ENCODE data around the gene TRIO.

TRIO gene

GRCh38 chr5:14330291-14330690 is 187.1 kb downstream of the TRIO start:
- DNase-seq (ENCODE audit: low read depth): no peak

- DNase-seq (ENCODE audit: low read depth): no peak
Measured at GRCh38 chr5:14330729-14331385, 187.7 kb downstream of the TRIO start.

DNA sequence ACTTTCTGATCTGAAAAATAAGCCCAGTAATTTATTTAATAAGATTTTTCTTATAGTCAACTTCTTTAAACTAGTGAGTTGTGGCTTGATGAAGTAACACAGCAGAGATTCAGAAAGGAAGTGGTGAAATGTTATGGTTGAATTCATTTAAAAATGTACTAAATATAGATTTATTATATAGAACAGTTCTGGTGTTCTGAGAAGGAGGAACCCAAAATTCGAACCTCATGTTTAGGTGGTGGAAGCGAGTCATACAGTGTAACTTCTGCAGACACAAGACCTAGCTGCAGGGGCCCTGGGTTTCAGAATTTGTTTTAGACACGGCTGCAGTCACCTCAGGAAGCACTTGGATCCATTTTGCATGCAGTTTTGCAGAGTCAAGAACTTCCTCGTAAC is 188.2 kb downstream of the TRIO start:
- DNase-seq (ENCODE audit: low read depth): no peak

DNA sequence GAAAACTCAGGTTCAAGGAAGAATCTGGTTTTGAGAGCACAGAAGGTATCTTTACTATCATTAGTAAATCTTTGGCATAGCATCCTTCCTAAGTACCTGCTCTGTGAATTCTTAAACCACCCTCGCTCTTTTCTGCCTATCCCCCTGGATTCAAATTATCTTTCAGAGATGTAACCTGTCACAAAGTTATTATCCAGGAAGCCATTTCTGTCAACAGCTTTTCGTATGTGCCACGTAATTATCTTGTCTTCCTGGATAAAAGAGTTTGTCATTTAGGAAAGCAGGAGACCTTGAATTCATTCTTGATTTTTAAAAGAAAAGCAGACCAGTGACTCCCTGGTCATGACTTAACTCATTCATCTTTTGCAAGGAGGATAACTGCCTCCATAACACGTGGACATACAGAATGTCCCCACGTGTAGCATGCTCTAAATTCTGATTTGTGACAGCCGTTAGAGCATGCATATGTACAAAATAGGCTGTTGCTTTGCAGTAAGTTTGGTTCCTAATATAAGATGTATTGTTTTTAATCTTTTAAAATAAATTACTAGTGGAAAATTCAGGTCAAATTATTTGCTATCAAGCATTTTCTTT is 189.0 kb downstream of the TRIO start:
- no peak for DNase-seq (ENCODE audit: low read depth)

- DNase-seq (ENCODE audit: low read depth): no peak
Measured at GRCh38 chr5:14332746-14333145, 189.6 kb downstream of the TRIO start.

- no peak for DNase-seq (ENCODE audit: low read depth)
Measured at GRCh38 chr5:14337593-14337992, 194.5 kb downstream of the TRIO start.

DNA sequence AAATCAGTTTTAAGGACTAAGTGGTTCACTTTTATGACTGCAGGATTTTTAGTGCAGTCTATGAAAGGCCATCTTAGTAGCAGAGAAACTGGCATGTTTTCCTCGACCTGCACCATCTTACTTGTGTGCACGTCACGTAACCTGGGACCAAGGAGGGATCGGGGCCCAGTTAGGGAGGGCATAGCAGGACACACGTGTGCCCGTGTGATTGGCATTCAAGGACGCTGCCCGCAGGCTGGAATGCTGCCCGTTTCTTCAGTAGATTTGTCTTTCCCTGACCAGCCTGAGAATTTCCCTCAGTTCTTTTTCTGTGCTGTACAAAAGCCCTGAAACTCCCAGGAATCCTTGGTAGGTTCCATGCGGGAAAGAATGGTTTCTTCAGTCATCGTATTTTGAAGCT is 196.3 kb downstream of the TRIO start:
- no peak for DNase-seq (ENCODE audit: low read depth)

DNA sequence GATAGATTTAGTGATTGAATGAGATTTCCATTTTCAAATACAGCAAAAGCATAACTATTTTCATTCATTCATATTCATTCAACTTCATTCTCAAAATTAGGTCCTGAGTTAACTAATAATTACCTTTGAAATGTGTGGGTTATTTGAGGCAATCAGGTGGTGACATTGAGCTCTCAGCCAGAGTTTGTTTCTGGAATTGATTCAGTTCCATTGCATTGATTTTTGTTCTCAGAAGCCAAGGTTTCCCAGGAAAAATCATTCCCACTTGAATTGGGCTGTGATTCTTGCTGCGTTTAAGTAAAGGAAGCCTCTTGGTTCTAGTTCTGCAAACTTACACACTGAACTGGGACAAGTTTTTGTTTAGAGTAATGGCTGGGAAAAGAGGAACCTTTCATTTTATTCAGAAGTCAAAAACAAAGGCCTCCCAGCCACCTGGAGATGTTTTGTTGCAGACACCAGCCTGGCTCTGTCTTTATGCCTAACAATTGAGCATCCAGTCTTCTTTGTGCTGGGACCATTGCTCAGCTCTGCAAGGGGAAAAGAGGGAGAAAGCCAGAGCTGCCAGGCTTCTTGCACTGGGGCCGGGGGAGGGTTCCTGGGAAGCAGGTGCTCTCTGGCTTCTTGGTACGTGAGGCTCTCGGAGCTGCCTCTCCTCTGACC is 198.6 kb downstream of the TRIO start:
- no peak for DNase-seq (ENCODE audit: low read depth)

GRCh38 chr5:14342306-14342705 is 199.2 kb downstream of the TRIO start:
- DNase-seq (ENCODE audit: low read depth): no peak

- no peak for DNase-seq (ENCODE audit: low read depth)
Measured at GRCh38 chr5:14343376-14343775, 200.2 kb downstream of the TRIO start.

DNA sequence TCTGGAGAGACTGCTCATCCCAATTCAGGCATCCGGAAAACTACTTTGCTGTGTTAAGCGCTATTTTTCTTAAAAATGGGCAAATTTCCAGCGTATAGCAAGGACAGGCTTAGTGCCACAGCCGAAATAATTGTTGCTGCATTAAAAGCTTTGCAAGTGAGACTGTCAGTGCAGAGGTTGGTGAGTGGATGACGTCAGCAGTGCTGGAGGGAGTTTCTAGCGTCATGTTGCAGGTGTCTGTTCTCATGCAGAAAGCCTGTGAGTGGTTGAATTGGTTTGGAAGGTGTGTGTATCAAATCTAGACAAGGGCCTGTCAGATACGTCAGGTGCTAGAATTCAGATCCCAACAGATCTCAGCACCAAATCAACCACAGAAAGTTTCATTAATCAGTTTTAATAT is 204.4 kb downstream of the TRIO start:
- DNase-seq (ENCODE audit: low read depth): no peak

DNA sequence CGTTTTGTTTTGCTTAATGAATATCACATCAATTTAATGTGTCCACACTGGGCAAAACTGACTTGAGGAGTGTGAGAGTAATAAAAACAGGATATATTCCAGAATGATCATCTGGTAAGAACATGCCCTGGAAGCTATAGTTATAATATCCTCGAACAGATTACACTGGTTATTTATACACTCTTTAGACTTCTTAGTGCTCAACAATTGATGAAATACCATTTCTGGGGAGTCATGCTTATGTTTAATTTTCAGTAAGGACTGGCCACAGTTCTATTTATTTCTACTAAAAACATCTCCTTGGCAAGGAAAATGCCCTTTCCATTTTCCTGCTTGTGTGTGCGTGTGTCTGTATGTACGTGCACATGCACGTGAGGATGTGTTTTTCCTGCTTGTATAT is 205.0 kb downstream of the TRIO start:
- no peak for DNase-seq (ENCODE audit: low read depth)

- no peak for DNase-seq (ENCODE audit: low read depth)
Measured at GRCh38 chr5:14349029-14349428, 205.9 kb downstream of the TRIO start.

DNA sequence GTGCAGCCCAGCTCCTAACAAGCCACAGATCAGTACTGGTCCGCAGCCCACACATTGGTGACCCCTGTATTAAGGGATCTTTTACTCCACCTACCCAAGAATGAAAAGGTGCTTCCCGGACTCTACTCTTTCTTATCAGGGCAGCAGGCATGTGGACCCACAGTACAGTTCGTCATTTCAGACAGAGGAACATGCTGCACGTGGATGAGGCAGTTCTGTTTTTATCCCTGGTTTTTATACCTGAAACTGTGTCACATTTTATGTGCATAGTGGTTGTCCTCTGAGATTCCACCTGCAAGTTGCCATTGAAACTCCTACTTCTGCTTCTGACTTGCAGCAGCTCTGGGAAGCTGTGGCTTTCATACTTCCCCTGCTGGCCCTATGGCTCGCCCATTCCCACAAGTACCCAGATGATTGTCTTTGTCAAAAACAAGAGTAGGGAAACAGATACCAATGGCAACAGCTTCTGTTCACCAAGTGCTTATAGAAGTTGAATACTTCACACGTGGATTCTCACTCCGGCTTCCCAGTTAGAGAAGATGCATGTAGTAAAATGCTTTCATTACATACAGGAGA is 208.0 kb downstream of the TRIO start:
- DNase-seq (ENCODE audit: low read depth): no peak

DNA sequence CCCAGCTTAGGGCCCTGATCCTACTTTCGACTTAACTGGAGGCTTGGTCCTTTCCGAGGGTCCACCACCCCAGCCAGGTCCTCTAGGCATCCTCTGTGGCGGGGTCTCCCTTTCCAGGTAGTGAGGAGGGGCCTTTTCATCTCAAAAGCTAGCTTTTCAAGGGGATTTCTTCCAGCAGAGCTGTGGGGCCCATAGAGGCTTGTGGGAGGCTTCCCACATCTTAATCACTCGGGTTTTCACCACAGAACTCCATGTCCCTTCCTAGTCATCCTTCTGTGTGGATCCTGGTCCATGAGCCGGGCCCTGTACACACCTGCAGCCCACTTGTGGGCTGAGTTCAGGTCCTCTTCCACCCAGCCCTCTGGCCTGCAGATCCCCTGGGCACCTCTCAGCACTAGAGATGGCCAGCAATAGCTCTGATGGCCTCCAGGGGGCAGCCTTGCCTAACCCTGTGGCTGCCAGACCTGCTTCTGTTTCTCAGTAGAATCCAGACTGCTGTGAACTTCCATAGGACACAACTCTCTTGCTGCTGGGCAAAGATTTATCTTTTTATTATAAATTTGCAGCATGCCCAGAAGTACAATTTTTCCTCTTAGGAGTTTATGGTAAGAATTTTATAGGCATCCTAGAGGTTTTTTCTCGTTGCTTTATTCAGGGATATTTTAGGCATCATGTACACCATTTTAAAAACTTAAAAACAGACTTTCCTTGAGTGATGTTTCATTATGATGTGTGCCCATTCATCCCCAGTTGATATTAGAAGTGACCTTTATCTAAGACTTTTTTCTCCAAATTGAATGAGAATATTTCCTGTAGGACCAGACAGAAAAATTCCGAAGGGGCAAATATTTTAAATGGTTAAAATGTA is 208.9 kb downstream of the TRIO start:
- peak; percentile 24 for DNase-seq (ENCODE audit: low read depth)

DNA sequence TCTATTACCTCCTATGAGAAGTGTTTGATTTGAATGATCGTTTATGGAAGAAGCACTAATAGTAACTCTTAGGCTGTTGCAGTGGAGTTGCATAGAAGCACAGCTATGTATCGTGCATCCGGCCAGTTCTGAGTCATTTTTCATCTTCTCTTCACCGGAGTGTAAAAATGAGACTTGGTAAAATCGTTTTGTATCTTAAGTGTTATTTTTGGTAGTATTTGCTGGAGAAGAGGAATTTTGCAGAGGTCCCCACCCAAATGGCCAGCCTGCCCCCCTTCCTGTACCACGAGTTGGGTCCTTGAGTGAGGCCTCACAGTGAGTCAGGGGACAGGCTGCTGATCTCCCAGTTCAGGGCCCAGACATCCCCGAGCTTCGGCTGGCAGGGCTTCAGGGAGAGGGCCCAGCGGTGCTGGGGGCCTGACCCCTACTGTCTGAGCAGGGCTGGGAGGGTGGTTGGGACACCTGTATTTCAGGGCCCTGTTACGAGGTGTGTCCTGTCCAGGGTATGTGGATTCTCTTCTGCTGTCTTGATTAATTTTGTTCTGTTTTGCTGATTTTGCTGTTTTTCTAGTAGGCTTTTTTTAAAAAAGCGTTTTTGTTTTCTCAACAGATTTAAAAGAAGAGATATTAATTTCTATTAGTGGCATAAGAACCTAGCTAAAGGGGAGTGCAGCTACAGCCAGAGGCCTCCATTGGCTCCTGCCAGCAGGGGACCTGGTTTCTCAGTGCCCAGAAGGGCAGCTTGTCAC is 210.8 kb downstream of the TRIO start:
- DNase-seq (ENCODE audit: low read depth): no peak

GRCh38 chr5:14355391-14355790 is 212.2 kb downstream of the TRIO start:
- no peak for DNase-seq (ENCODE audit: low read depth)

- no peak for DNase-seq (ENCODE audit: low read depth)
Measured at GRCh38 chr5:14356305-14356704, 213.2 kb downstream of the TRIO start.

DNA sequence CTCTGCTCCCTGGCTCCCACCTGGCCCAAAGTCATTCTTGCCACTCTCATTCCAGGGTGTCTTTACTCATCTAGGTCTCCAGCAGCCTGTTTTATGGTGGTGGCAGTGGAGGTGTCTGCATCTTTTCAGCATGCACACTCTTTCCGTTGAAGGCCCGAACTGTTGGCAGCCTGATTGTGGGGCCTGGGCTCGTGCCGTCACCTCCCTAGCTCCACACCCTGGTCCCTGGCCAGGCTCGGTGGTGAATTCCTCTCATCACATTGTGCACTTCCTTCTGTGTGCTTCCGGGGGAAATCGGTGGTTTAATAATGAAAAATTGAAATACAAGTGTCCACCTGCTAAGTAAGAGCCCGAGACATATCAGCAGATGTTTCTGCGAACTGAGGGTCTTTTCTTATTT is 214.3 kb downstream of the TRIO start:
- DNase-seq (ENCODE audit: low read depth): no peak

DNA sequence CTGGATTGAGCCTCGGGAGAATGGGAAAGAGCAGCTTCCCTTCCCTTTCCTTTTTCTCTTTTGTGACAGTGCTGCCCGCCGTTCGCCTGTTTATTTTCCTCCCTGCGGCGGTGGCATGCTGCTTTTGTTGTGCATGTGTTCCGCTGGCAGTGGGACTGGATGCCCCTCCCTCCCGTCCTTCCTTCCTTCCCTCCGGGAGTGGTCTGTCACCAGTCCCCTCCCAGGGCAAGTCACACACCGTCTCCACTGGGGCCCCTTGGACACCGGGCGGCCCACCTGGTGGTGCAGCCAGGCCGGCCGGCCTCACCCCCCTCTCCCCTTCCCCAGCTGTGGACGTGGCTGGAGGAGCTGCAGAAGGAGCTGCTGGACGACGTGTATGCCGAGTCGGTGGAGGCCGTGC is 214.7 kb downstream of the TRIO start:
- no peak for DNase-seq (ENCODE audit: low read depth)

- no peak for DNase-seq (ENCODE audit: low read depth)
Measured at GRCh38 chr5:14358536-14358935, 215.4 kb downstream of the TRIO start.

All from HS-5 (cell line).